Measurements from ENCODE around the gene ABO. TPM values are rescaled to one million over a fixed set of nuclear protein-coding genes. Genes with fewer than 3 reads are reported as not detected.

Gene ABO
- total RNA-seq, 2 donors from 2014 or later: 0.35 to 1.2 TPM

- no peaks in the 10 kb centered on the region for H3K9me3 ChIP-seq (ENCODE audit: control insufficient read depth, low read length)
- WGBS, 2 experiments (ENCODE audit: insufficient coverage in 1 of 2, insufficient read length in 1 of 2): 94 to 97% methylated on average over 25 to 30 of the region's 30 CpGs
- H3K36me3 ChIP-seq (ENCODE audit: control insufficient read depth, insufficient read depth, low read length): no peaks in the 10 kb centered on the region
- no peak overlapping the region for H3K27ac Mint-ChIP-seq
- no peak overlapping the region for H3K9ac ChIP-seq (ENCODE audit: extremely low read depth, low read length, poor library complexity, severe bottlenecking)
- H3K9me3 Mint-ChIP-seq: no peaks in the 10 kb centered on the region
- H3K36me3 Mint-ChIP-seq (ENCODE audit: low read depth): no peaks in the 10 kb centered on the region
- no peaks in the 10 kb centered on the region for H3K27me3 Mint-ChIP-seq (ENCODE audit: insufficient read depth)
- no peak overlapping the region for H3K4me3 Mint-ChIP-seq
- peaks cover 11% of the 10 kb centered on the region for H3K4me1 Mint-ChIP-seq
- no peaks in the 10 kb centered on the region for H3K4me1 ChIP-seq (ENCODE audit: control insufficient read depth, insufficient read depth, low read length)
- TF ChIP-seq, protein P1, sequence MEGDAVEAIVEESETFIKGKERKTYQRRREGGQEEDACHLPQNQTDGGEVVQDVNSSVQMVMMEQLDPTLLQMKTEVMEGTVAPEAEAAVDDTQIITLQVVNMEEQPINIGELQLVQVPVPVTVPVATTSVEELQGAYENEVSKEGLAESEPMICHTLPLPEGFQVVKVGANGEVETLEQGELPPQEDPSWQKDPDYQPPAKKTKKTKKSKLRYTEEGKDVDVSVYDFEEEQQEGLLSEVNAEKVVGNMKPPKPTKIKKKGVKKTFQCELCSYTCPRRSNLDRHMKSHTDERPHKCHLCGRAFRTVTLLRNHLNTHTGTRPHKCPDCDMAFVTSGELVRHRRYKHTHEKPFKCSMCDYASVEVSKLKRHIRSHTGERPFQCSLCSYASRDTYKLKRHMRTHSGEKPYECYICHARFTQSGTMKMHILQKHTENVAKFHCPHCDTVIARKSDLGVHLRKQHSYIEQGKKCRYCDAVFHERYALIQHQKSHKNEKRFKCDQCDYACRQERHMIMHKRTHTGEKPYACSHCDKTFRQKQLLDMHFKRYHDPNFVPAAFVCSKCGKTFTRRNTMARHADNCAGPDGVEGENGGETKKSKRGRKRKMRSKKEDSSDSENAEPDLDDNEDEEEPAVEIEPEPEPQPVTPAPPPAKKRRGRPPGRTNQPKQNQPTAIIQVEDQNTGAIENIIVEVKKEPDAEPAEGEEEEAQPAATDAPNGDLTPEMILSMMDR (conservative IDR thresholded peaks at IDR 0.05): no peak
- H3K27ac ChIP-seq (ENCODE audit: low read depth, low read length): no peak overlapping the region
- H3K4me3 ChIP-seq (ENCODE audit: low read length): no peak overlapping the region
- no peaks in the 10 kb centered on the region for H3K27me3 ChIP-seq (ENCODE audit: control insufficient read depth, insufficient read depth, low read length, poor library complexity, severe bottlenecking)
- no peak for DNase-seq
These were observed 18.9 kb downstream of the ABO start for GRCh38 chr9:133256136-133256461.

- Histone ChIP-seq H3K9ac (ENCODE audit: extremely low read depth, low read length, poor library complexity, severe bottlenecking) (no peak overlapping the region), H3K4me1 (ENCODE audit: control insufficient read depth, insufficient read depth, low read length) (no peaks in the 10 kb centered on the region), H3K36me3 (ENCODE audit: control insufficient read depth, insufficient read depth, low read length) (no peaks in the 10 kb centered on the region), H3K27ac (ENCODE audit: low read depth, low read length) (no peak overlapping the region), H3K9me3 (ENCODE audit: control insufficient read depth, low read length) (no peaks in the 10 kb centered on the region), H3K4me3 (ENCODE audit: low read length) (no peak overlapping the region), H3K27me3 (ENCODE audit: control insufficient read depth, insufficient read depth, low read length, poor library complexity, severe bottlenecking) (no peaks in the 10 kb centered on the region)
- DNase-seq: no peak
- H3K4me3 Mint-ChIP-seq: no peak overlapping the region
- peaks cover 11% of the 10 kb centered on the region for H3K4me1 Mint-ChIP-seq
- no peaks in the 10 kb centered on the region for H3K9me3 Mint-ChIP-seq
- no peaks in the 10 kb centered on the region for H3K27me3 Mint-ChIP-seq (ENCODE audit: insufficient read depth)
- H3K27ac Mint-ChIP-seq: no peak overlapping the region
- TF ChIP-seq, protein P1 (conservative IDR thresholded peaks at IDR 0.05): no peak
- H3K36me3 Mint-ChIP-seq (ENCODE audit: low read depth): no peaks in the 10 kb centered on the region
- 93 to 95% methylated on average over 34 to 41 of the region's 42 CpGs for WGBS, 2 experiments (ENCODE audit: insufficient coverage in 1 of 2, insufficient read length in 1 of 2)
These were observed 19.4 kb downstream of the ABO start for GRCh38 chr9:133255371-133256135.

DNA sequence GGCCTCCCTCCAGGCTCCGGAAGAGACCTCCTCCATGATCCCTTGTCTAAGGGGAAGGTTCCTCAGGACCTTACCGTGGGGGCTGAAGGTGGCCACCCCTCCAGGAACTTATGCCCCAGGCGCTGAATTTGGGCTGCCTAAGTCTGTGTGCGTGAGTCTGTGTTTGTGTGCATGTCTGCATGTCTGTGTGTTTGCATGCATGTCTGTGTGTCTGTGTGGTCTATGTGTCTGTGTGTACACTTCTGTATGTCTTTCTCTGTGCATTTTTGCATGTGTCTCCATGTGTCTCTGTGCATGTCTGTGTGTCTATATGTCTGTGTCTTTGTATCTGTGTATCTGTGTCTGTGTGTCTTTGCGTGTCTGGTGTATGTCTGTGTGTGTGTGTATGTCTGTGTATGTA lies 20.5 kb downstream of the ABO start:
- Mint-ChIP-seq H3K27ac (no peak overlapping the region), H3K4me1 (peaks cover 11% of the 10 kb centered on the region), H3K27me3 (ENCODE audit: insufficient read depth) (peaks cover under 1% of the 10 kb centered on the region), H3K9me3 (no peaks in the 10 kb centered on the region), H3K36me3 (ENCODE audit: low read depth) (no peaks in the 10 kb centered on the region), H3K4me3 (no peak overlapping the region)
- no peak overlapping the region for H3K4me3 ChIP-seq (ENCODE audit: low read length)
- WGBS, 2 experiments (ENCODE audit: insufficient coverage in 1 of 2, insufficient read length in 1 of 2): 83% methylated on average over 5 of the region's 5 CpGs; no CpG with 5 or more reads in 1 of the 2 experiments
- no peak overlapping the region for H3K27ac ChIP-seq (ENCODE audit: low read depth, low read length)
- no peak for DNase-seq
- H3K9me3 ChIP-seq (ENCODE audit: control insufficient read depth, low read length): no peaks in the 10 kb centered on the region
- TF ChIP-seq, protein P1 (conservative IDR thresholded peaks at IDR 0.05): no peak
- H3K4me1 ChIP-seq (ENCODE audit: control insufficient read depth, insufficient read depth, low read length): no peaks in the 10 kb centered on the region
- H3K36me3 ChIP-seq (ENCODE audit: control insufficient read depth, insufficient read depth, low read length): no peaks in the 10 kb centered on the region
- no peaks in the 10 kb centered on the region for H3K27me3 ChIP-seq (ENCODE audit: control insufficient read depth, insufficient read depth, low read length, poor library complexity, severe bottlenecking)
- no peak overlapping the region for H3K9ac ChIP-seq (ENCODE audit: extremely low read depth, low read length, poor library complexity, severe bottlenecking)
